SU-DHL-6 (cell line): ENCODE measurements around the gene BBS10.
"Not testable (repeated sequence)": the region's sequence is repeated elsewhere in the genome, so short reads cannot be mapped to it uniquely, and the experiment has no call there.

Source experiments
- H2AFZ ChIP-seq: fragments of 200-600 bp; sonication (generic); 2 replicates; pipeline ENCODE4 v1.6.1; 2014; ENCODE audit warnings: low read depth, mild to moderate bottlenecking, moderate library complexity, mixed read lengths, antibody characterized with exemption, low read length; ENCODE audit not compliant: severe bottlenecking
- H3F3A ChIP-seq: fragments of 200-600 bp; shearing (Covaris generic); 2 replicates; pipeline ENCODE4 v1.6.0; 2016; ENCODE audit warnings: antibody characterized with exemption, mild to moderate bottlenecking; ENCODE audit not compliant: insufficient read depth
- H3K27ac ChIP-seq: fragments of 200-600 bp; sonication (generic); 2 replicates; pipeline ENCODE4 v1.5.1; 2016; ENCODE audit warnings: low read depth, mild to moderate bottlenecking, low read length, moderate library complexity, mixed read lengths
- H3K27me3 ChIP-seq: fragments of 200-600 bp; sonication (generic), shearing (Covaris generic); 2 replicates; pipeline ENCODE4 v1.6.0; 2014; ENCODE audit warnings: mild to moderate bottlenecking, low read length
- H3K36me3 ChIP-seq: fragments of 200-600 bp; sonication (generic); 2 replicates; pipeline ENCODE4 v1.6.1; 2014; ENCODE audit warnings: mild to moderate bottlenecking, low read length, mixed read lengths
- H3K4me2 ChIP-seq: fragments of 300-600, 200-600 bp; shearing (Covaris generic), sonication (generic); 2 replicates; pipeline ENCODE4 v1.6.0; 2014; ENCODE audit warnings: low read length, low read depth, mild to moderate bottlenecking; ENCODE audit not compliant: poor library complexity, severe bottlenecking
- H3K4me3 ChIP-seq: fragments of 200-600 bp; sonication (generic); 2 replicates; pipeline ENCODE4 v1.5.1; 2014; ENCODE audit warnings: antibody characterized with exemption, low read length, mild to moderate bottlenecking, mixed read lengths; ENCODE audit not compliant: insufficient read depth, poor library complexity, severe bottlenecking
- H3K79me2 ChIP-seq: fragments of 200-600 bp; sonication (generic); 2 replicates; pipeline ENCODE4 v1.6.1; 2014; ENCODE audit warnings: mild to moderate bottlenecking, low read length, moderate library complexity; ENCODE audit not compliant: insufficient read depth
- H3K9ac ChIP-seq: fragments of 200-600 bp; sonication (generic); 2 replicates; pipeline ENCODE4 v1.7.0; 2014; ENCODE audit warnings: mild to moderate bottlenecking, low read length
- H3K9me2 ChIP-seq: fragments of 200-600 bp; sonication (generic); replicated peaks from 2 replicates; pipeline ENCODE4 v1.6.1; 2014; ENCODE audit warnings: low read length; ENCODE audit not compliant: insufficient read depth
- H3K9me3 ChIP-seq: fragments of 200-600 bp; sonication (generic); 2 replicates; pipeline ENCODE4 v1.6.1; 2014; ENCODE audit warnings: low read length, mixed read lengths; ENCODE audit not compliant: insufficient read depth
- H4K20me1 ChIP-seq: fragments of 200-600 bp; sonication (generic); 2 replicates; pipeline ENCODE4 v1.6.1; 2014; ENCODE audit warnings: low read depth, mild to moderate bottlenecking, antibody characterized with exemption, low read length, moderate library complexity, mixed read lengths
- EZH2phosphoT487 ChIP-seq: fragments of 200-600 bp; sonication (generic), shearing (Covaris generic); conservative IDR thresholded peaks from 2 replicates; pipeline ENCODE4 v1.6.1; 2018; ENCODE audit warnings: mild to moderate bottlenecking, antibody characterized with exemption, low read length, moderate library complexity, mixed read lengths
- TF ChIP-seq, protein P1 (sequence below): fragments of 200-600 bp; sonication (generic); IDR thresholded peaks from one replicate; pipeline ENCODE4 v1.5.1; 2017; ENCODE audit warnings: antibody characterized with exemption, mild to moderate bottlenecking, low read length, moderate library complexity; ENCODE audit not compliant: insufficient read depth, poor library complexity, severe bottlenecking

BBS10 gene

DNA sequence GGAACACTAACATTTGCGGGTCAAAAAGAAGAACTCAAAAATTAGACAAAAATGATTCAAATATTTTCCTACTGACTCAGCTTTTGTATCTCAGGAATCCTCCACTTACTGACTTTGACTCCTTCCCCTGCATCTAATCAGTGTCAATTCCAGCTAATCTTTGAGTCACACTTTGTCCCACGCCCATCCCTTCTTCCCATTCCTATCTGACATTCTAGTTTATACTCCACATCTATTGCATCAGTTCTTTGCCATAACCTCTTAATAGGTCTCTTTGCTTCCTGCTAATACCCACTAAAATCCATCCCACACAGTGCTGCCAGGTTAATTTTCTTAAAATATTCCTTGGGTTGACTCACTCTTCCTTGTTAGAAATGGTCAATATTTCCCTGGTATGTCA, 19.1 kb downstream of the BBS10 start:
- H3K4me2 ChIP-seq = no peak overlapping the region
- no peaks in the 10 kb centered on the region for H3F3A ChIP-seq
- no peak overlapping the region for H3K27ac ChIP-seq
- H3K4me3 ChIP-seq = no peak overlapping the region
- H3K9ac ChIP-seq = no peak overlapping the region
- no peaks in the 10 kb centered on the region for H3K79me2 ChIP-seq
- no peaks in the 10 kb centered on the region for H3K9me2 ChIP-seq
- H4K20me1 ChIP-seq = no peaks in the 10 kb centered on the region
- no peaks in the 10 kb centered on the region for H3K27me3 ChIP-seq
- H3K36me3 ChIP-seq = no peaks in the 10 kb centered on the region
- no peaks in the 10 kb centered on the region for H3K9me3 ChIP-seq
- no peak overlapping the region for H2AFZ ChIP-seq
- TF ChIP-seq, protein P1, sequence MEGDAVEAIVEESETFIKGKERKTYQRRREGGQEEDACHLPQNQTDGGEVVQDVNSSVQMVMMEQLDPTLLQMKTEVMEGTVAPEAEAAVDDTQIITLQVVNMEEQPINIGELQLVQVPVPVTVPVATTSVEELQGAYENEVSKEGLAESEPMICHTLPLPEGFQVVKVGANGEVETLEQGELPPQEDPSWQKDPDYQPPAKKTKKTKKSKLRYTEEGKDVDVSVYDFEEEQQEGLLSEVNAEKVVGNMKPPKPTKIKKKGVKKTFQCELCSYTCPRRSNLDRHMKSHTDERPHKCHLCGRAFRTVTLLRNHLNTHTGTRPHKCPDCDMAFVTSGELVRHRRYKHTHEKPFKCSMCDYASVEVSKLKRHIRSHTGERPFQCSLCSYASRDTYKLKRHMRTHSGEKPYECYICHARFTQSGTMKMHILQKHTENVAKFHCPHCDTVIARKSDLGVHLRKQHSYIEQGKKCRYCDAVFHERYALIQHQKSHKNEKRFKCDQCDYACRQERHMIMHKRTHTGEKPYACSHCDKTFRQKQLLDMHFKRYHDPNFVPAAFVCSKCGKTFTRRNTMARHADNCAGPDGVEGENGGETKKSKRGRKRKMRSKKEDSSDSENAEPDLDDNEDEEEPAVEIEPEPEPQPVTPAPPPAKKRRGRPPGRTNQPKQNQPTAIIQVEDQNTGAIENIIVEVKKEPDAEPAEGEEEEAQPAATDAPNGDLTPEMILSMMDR = no peak
- TF ChIP-seq EZH2phosphoT487 = no peak

DNA sequence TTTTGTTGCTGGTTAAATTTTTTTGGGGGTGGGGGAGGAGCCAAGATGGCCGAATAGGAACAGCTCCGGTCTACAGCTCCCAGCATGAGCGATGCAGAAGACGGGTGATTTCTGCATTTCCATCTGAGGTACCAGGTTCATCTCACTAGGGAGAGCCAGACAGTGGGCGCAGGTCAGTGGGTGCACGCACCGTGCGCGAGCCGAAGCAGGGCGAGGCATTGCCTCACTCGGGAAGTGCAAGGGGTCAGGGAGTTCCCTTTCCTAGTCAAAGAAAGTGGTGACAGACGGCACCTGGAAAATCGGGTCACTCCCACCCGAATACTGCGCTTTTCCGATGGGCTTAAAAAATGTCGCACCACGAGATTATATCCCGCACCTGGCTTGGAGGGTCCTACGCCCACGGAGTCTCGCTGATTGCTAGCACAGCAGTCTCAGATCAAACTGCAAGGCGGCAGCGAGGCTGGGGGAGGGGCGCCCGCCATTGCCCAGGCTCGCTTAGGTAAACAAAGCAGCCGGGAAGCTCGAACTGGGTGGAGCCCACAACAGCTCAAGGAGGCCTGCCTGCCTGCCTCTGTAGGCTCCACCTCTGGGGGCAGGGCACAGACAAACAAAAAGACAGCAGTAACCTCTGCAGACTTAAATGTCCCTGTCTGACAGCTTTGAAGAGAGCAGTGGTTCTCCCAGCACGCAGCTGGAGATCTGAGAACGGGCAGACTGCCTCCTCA, 28.5 kb downstream of the BBS10 start:
- not testable (repeated sequence) for H3K9me3 ChIP-seq, H3K27ac ChIP-seq, H3K27me3 ChIP-seq, H3K36me3 ChIP-seq, H4K20me1 ChIP-seq, H2AFZ ChIP-seq, H3F3A ChIP-seq, H3K79me2 ChIP-seq, H3K9me2 ChIP-seq, H3K4me3 ChIP-seq, H3K4me2 ChIP-seq, H3K9ac ChIP-seq

DNA sequence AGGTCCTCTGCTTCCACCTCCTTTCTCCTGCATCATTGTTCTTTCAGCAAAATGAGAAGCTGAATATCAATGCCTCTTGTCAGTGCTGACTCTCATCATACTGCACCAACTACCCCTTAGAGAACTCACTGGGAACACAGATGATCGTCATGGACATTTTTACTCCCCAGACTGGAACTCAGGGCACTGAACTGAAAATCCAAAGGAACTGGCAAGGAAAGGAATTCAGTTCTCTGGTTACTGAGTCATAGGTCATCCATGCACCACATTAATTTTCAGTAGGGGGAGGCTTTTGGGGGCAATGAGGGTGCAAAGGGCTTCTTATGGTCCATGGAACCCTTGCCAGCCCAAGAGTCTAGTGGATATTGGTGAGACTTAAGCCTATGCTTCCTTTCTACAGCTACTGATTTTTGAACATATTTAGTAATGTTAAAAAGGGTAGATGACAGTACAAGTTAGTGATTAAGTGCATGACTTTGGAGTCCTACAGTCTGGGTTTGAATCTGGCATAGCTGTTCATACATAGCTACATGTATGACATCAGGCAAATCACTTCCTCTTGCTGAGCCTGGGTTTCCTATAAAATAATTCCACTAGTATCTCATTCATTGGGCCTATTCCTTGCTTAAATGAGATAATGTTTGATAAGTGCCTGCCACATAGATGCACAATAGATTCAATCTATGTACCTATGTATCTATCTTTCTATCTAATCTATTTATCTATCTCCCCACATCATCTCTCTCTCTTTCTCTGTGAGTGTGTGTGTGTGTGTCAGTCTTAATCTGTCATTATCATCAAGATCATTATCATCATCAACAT, 29.2 kb downstream of the BBS10 start:
- Histone ChIP-seq H3K27ac (no peak overlapping the region), H2AFZ (no peak overlapping the region), H3F3A (no peaks in the 10 kb centered on the region), H4K20me1 (no peaks in the 10 kb centered on the region), H3K27me3 (no peaks in the 10 kb centered on the region), H3K9me3 (no peaks in the 10 kb centered on the region), H3K9me2 (no peaks in the 10 kb centered on the region), H3K4me2 (no peak overlapping the region), H3K36me3 (no peaks in the 10 kb centered on the region), H3K9ac (no peak overlapping the region), H3K4me3 (no peak overlapping the region), H3K79me2 (no peaks in the 10 kb centered on the region)
- no peak for TF ChIP-seq EZH2phosphoT487
- TF ChIP-seq, protein P1 = no peak

DNA sequence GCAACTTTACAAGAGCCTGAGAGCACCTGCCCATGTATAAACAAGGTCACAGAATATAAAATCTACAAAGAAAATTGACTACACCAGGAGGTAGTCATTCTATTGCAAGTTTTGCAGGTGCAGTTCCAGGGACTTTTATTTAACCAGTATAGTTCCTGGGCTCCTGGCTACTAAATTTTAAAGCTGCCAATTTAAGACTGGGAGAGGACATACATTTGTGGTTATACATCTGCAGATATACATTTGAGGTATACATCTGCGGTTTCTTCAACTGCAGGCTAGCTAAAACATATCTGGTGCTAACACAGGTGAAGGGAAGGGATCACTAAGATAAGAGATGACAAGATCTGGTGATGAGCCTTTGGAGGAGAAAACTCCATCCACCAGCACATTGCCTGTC, 30.2 kb downstream of the BBS10 start:
- Histone ChIP-seq H3K36me3 (no peaks in the 10 kb centered on the region), H3K4me3 (no peak overlapping the region), H3K27ac (no peak overlapping the region), H3K9me3 (no peaks in the 10 kb centered on the region), H3K4me2 (no peak overlapping the region), H3K9me2 (no peaks in the 10 kb centered on the region), H3K27me3 (no peaks in the 10 kb centered on the region), H4K20me1 (no peaks in the 10 kb centered on the region), H2AFZ (no peak overlapping the region), H3F3A (no peaks in the 10 kb centered on the region), H3K79me2 (no peaks in the 10 kb centered on the region), H3K9ac (no peak overlapping the region)
- TF ChIP-seq EZH2phosphoT487 = no peak
- TF ChIP-seq, protein P1 = no peak
